Small intestine (tissue), 7 donors: ENCODE results near the gene TTC39C. TPM values are rescaled to one million over a fixed set of nuclear protein-coding genes. Genes with fewer than 3 reads are reported as not detected.
"Not testable (repeated sequence)": the region's sequence is repeated elsewhere in the genome, so short reads cannot be mapped to it uniquely, and the experiment has no call there.

Experiments
- DNase-seq, 2 donors: peaks; one replicate each; pipeline versions ENCODE4 v3.0.0 to v3.0.0-alpha.2; 2013
- FAIRE-seq: peaks from 2 replicates; lab custom pipeline; 2012; peaks lifted over from hg19 to GRCh38; lab: Jason Lieb, UNC
- H3K27ac ChIP-seq, 3 donors: one replicate each; pipeline ENCODE4 v1.5.1; 2013; ENCODE audit warnings: low read length in 2 of 3, mild to moderate bottlenecking in 2 of 3, control low read depth in 1 of 3, inconsistent platforms in 1 of 3, low read depth in 1 of 3, moderate library complexity in 1 of 3
- H3K27me3 ChIP-seq, 3 donors: one replicate each; pipeline ENCODE4 v1.6.1; 2013; ENCODE audit warnings: low read length in 3 of 3, inconsistent platforms in 1 of 3; ENCODE audit not compliant: control insufficient read depth in 3 of 3, insufficient read depth in 3 of 3
- H3K36me3 ChIP-seq, 3 donors: one replicate each; pipeline ENCODE4 v1.6.1; 2013; ENCODE audit warnings: low read length in 3 of 3, inconsistent platforms in 1 of 3, low read depth in 1 of 3, mild to moderate bottlenecking in 1 of 3, moderate library complexity in 1 of 3; ENCODE audit not compliant: control insufficient read depth in 3 of 3, insufficient read depth in 2 of 3
- H3K4me1 ChIP-seq, 3 donors: one replicate each; pipeline ENCODE4 v1.6.1; 2013; ENCODE audit warnings: low read length in 2 of 3, inconsistent platforms in 1 of 3, low read depth in 1 of 3, mild to moderate bottlenecking in 1 of 3, moderate library complexity in 1 of 3; ENCODE audit not compliant: control insufficient read depth in 3 of 3, insufficient read depth in 2 of 3
- H3K4me3 ChIP-seq, 3 donors: one replicate each; pipeline ENCODE4 v1.5.1; 2013; ENCODE audit warnings: low read length in 3 of 3, control low read depth in 1 of 3, inconsistent platforms in 1 of 3, low read depth in 1 of 3, mild to moderate bottlenecking in 1 of 3, moderate library complexity in 1 of 3
- H3K9me3 ChIP-seq, 2 donors: one replicate each; pipeline ENCODE4 v1.6.1; 2013; ENCODE audit warnings: low read depth in 1 of 2, low read length in 1 of 2; ENCODE audit not compliant: control insufficient read depth in 2 of 2, insufficient read depth in 1 of 2
- WGBS, 3 donors: extraction: QIAGEN DNeasy Blood & Tissue Kit; methylation state at CpG; one replicate each; pipeline ENCODE4 v1.1.7; 2013; 5-methylcytosine and 5-hydroxymethylcytosine counted together
- polyA plus RNA-seq, 4 donors: library from polyadenylated mRNA; stranded (reverse) in 3 of 4; unstranded in 1 of 4; fragments of 200-250 nt in 3 of 4; fragments of 120-200 nt in 1 of 4; gene quantifications; one replicate each; pipeline versions ENCODE4 v1.2.1 to v1.2.3, GENCODE V29; 2013
- donor health status: healthy with polysubstance abuse.
- donor health status: control.
- donor health status: control.
- donor health status: Bipolar disorder and iron deficiency.
- donor health status: healthy.

The TTC39C gene
- polyA plus RNA-seq, 4 donors = 4.9 to 10.3 (median 8.1) TPM

DNA sequence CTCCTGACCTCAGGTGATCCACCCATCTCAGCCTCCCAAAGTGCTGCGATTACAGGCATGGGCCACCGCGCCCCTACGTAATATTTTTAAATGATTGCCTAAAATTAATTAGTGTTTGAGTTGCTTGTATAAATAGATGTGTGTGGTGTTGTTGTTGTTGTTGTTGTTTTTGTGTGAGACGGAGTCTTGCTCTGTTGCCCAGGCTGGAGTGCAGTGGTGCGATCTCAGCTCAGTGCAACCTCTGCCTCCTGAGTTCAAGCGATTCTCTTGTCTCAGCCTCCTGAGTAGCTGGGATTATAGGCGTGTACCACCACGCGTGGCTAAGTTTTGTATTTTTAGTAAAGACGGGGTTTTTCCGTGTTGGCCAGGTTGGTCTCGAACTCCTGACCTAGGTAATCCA lies 14.4 kb downstream of the TTC39C start:
- not testable (repeated sequence) for H3K27ac ChIP-seq, H3K9me3 ChIP-seq, H3K36me3 ChIP-seq, H3K4me3 ChIP-seq, DNase-seq, H3K4me1 ChIP-seq, FAIRE-seq, H3K27me3 ChIP-seq
- 96 to 98% (median 97%) methylated on average over 13 of the region's 13 CpGs for WGBS, 3 donors

DNA sequence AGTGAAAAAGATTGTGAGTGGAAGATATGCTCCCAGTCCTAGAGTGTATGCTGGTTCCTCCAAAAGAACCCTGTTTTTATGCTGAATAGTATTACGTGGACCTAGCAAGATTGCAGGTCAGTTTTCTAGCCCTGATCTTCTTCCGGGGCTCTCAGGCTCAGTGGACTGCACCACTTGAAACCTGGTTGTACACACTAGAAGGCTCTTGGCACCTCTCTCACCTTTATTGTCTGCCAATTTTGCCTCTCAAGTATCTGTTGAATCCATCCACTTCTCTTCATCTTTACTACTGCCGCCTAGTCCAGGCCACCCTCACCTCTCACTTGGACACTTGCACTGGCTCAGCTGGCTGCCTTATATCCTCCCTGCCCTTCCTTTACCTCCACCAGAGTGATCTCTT lies 16.8 kb downstream of the TTC39C start:
- DNase-seq (no peak), FAIRE-seq (no peak)
- WGBS, 3 donors = 93 to 97% (median 95%) methylated on average over 3 of the region's 3 CpGs

DNA sequence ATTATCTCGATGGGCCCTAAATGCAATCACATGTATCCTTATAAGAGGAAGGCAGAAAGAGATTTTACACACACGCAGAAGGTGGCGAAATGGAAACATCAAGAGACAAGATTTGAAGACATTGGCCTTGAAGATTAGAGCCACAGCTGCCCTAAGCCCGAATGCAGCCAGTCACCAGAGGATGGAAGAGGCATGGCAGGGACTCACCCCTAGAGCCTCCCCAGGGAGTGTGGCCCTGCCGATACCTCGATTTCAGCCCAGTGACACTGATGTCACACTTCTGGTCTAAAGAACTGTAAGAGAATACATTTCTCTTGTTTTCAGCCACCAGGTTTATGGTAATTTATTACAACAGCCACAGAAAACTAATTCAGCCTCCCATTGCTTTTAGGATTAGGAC lies 17.4 kb downstream of the TTC39C start:
- WGBS, 3 donors = 91 to 94% (median 93%) methylated on average over 6 of the region's 6 CpGs
- H3K9me3 ChIP-seq = peaks cover 0 to 4% of the 10 kb centered on the region in 2 donors
- H3K36me3 ChIP-seq = no peaks in the 10 kb centered on the region
- no peak overlapping the region for H3K27ac ChIP-seq
- H3K4me1 ChIP-seq = peaks cover 0 to 11% (median 6%) of the 10 kb centered on the region in 3 donors
- no peak for FAIRE-seq
- no peak for DNase-seq
- H3K27me3 ChIP-seq = no peaks in the 10 kb centered on the region
- no peak overlapping the region for H3K4me3 ChIP-seq

More for the DNA sequence above, 16.8 kb downstream of the TTC39C start:
- H3K4me1 ChIP-seq = peaks cover 0 to 11% (median 6%) of the 10 kb centered on the region in 3 donors
- no peak overlapping the region for H3K27ac ChIP-seq
- H3K4me3 ChIP-seq = no peak overlapping the region
- peaks cover 0 to 4% of the 10 kb centered on the region in 2 donors for H3K9me3 ChIP-seq
- H3K27me3 ChIP-seq = no peaks in the 10 kb centered on the region
- no peaks in the 10 kb centered on the region for H3K36me3 ChIP-seq

DNA sequence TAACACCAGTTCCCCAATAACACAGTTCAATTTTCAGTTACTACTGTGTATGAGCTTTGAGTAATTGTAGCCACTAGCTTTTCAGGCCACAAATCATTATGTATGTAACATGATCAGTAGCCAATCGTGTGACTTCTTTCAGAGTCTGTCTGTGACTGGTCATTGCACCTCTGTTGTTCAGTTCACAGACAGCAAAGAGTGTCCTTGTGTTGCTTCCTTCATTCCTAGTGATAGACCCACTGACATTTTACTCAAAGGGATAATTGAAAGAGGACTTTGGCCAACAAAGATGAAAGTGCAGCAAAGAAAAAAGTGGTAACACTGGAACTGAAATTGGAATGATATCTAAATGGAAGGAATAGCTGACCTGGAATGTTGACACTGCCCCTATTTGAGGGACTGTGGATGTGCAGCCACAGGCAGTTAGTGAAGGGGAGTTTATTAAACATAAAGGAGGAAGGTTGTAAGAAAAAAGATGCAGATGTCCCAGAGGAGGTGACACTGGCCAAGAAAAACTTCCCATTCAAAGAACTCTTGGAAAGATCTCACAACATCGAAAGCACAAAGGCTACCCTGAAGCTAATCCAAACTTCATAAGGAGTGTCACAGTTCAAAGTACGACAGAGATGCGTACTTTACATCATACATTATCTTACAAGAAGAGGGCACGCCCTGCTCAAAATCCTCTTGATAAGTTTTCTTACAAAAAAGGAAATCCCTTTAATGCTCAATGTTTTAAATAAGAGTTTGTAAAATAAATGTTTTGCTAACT lies 19.3 kb downstream of the TTC39C start:
- Histone ChIP-seq H3K4me1 (peaks cover 0 to 11% (median 6%) of the 10 kb centered on the region in 3 donors), H3K27ac (peak overlapping the region in 2 of 3 donors; percentile 55 to 69), H3K9me3 (peaks cover 0 to 4% of the 10 kb centered on the region in 2 donors), H3K27me3 (no peaks in the 10 kb centered on the region), H3K4me3 (no peak overlapping the region), H3K36me3 (no peaks in the 10 kb centered on the region)
- DNase-seq (peak; percentile 71 to 88), FAIRE-seq (no peak)
- WGBS, 3 donors = 20 to 61% (median 45%) methylated on average over 5 of the region's 5 CpGs

DNA sequence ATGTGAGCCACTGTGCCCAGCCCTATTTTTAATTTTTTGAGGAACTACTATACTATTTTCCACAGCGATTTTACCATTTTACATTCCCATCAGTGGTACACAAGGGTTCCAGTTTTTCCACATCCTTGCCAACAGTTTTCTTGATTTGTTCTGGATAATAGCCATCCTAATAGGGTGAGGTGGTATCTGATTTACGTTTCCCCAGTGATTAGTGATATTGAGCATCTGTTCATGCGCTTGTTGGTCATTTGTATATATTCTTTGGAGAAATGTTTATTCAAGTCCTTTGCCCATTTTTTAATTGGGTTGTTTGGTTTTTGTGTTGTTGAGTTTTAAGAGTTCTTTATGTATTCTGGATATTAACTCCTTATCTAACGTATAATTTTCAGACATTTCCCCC lies 20.8 kb downstream of the TTC39C start:
- Histone ChIP-seq H3K27ac (no peak overlapping the region), H3K4me3 (no peak overlapping the region), H3K27me3 (no peaks in the 10 kb centered on the region), H3K9me3 (peaks cover 0 to 4% of the 10 kb centered on the region in 2 donors), H3K4me1 (peaks cover 0 to 11% (median 6%) of the 10 kb centered on the region in 3 donors), H3K36me3 (no peaks in the 10 kb centered on the region)
- WGBS, 3 donors = 89 to 95% (median 93%) methylated on average over 4 of the region's 4 CpGs
- FAIRE-seq (no peak), DNase-seq (no peak)

DNA sequence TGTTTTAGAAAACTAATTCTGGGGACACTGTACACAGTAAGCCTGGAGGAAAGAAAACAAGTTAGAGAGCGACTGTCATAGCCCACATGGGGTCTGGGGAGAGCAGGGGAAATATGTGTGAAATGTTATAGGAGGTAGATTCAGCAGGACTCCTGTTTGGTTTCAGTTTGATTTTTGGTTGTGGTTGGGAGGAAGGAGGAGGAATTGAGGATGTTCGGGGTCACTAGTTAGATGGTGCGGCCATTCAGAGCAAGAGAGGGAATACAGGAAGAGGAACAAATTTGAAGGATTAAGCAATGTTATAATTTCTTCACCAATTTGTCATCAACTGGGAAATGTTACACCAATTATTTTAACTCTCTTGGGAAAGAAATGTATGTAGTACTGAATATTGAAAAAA lies 25.1 kb downstream of the TTC39C start:
- H3K27me3 ChIP-seq = no peaks in the 10 kb centered on the region
- H3K27ac ChIP-seq = no peak overlapping the region
- peaks cover 0 to 3% of the 10 kb centered on the region in 2 donors for H3K9me3 ChIP-seq
- H3K4me3 ChIP-seq = no peak overlapping the region
- WGBS, 3 donors = 84 to 96% (median 94%) methylated on average over 3 of the region's 3 CpGs
- no peaks in the 10 kb centered on the region for H3K4me1 ChIP-seq
- H3K36me3 ChIP-seq = peaks cover 0 to 2% (median 0%) of the 10 kb centered on the region in 3 donors
- DNase-seq (no peak), FAIRE-seq (no peak)

DNA sequence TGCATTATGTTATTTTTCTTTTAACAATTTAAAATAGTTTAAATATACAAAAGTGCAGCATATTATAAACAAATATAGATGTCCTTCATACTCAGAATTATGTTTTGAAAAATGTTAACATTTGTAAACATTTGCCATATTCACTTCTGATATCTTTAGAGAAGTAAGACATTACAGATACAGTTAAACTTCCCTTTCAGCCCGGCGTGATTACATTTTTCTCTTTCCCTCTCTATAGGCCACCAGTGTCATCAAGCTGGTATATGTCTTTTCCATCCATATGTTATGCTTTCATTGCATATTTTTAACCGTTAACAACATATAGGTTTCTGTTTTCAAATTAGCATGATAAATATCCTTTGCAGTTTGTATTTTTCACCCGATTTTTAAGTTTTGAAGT lies 27.1 kb downstream of the TTC39C start:
- Histone ChIP-seq H3K27me3 (no peaks in the 10 kb centered on the region), H3K9me3 (peaks cover 0 to 3% of the 10 kb centered on the region in 2 donors), H3K27ac (no peak overlapping the region), H3K36me3 (peaks cover 0 to 2% (median 0%) of the 10 kb centered on the region in 3 donors), H3K4me1 (no peaks in the 10 kb centered on the region), H3K4me3 (no peak overlapping the region)
- no peak for DNase-seq
- no peak for FAIRE-seq
- WGBS, 3 donors = 85 to 96% (median 94%) methylated on average over 4 of the region's 4 CpGs

DNA sequence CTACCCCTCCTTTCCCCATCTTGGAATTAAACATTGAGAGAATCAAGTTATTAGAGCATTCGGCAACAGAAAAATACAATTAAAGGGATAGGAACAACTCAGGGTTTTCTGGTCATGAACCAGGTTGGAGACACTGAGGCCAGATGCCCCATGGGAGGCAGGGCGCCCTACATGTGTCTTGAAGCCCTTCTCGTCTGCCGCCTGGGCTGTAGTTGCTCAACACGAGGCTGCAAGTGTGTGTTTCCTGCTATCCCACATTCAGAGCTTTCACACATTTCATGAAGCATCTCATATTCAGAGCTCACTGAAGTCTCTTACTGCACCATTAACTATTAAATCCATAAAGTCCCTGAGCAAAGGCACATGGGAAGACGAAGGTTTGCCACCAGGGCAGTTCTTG lies 28.8 kb downstream of the TTC39C start:
- Histone ChIP-seq H3K36me3 (peaks cover 0 to 2% (median 0%) of the 10 kb centered on the region in 3 donors), H3K4me3 (no peak overlapping the region), H3K4me1 (no peaks in the 10 kb centered on the region), H3K27me3 (no peaks in the 10 kb centered on the region), H3K9me3 (peaks cover 0 to 3% of the 10 kb centered on the region in 2 donors), H3K27ac (no peak overlapping the region)
- 88 to 89% (median 89%) methylated on average over 6 of the region's 6 CpGs for WGBS, 3 donors
- DNase-seq (no peak), FAIRE-seq (no peak)
